Activated T-cell treated with anti-CD3 and anti-CD28 coated beads for 48 hours (primary cell): ENCODE results near the gene SCN5A.

Experiments
- DNase-seq: peaks from one replicate; pipeline ENCODE4 v3.0.0-alpha.2; 2020; ENCODE audit warnings: low read depth

SCN5A gene

GRCh38 chr3:38560996-38561717 lies 88.3 kb downstream of the SCN5A start:
- no peak for DNase-seq

GRCh38 chr3:38560284-38560683 lies 89.2 kb downstream of the SCN5A start:
- no peak for DNase-seq

GRCh38 chr3:38558864-38559263 lies 90.6 kb downstream of the SCN5A start:
- DNase-seq = no peak

GRCh38 chr3:38556640-38557358 lies 92.7 kb downstream of the SCN5A start:
- DNase-seq = no peak

GRCh38 chr3:38555926-38556325 lies 93.6 kb downstream of the SCN5A start:
- DNase-seq = no peak

GRCh38 chr3:38555149-38555840 lies 94.2 kb downstream of the SCN5A start:
- DNase-seq = no peak

- DNase-seq = no peak
Measured at GRCh38 chr3:38554127-38554827, 95.2 kb downstream of the SCN5A start.

GRCh38 chr3:38553071-38553470 lies 96.4 kb downstream of the SCN5A start:
- DNase-seq = no peak

GRCh38 chr3:38552364-38552763 lies 97.1 kb downstream of the SCN5A start:
- no peak for DNase-seq

GRCh38 chr3:38551026-38551832 lies 98.3 kb downstream of the SCN5A start:
- no peak for DNase-seq

GRCh38 chr3:38549957-38550840 lies 99.3 kb downstream of the SCN5A start:
- no peak for DNase-seq

- DNase-seq = no peak
Measured at GRCh38 chr3:38549486-38549885, 100.0 kb downstream of the SCN5A start.

- DNase-seq = no peak
Measured at GRCh38 chr3:38549082-38549481, 100.4 kb downstream of the SCN5A start.

GRCh38 chr3:38548154-38548931 lies 101.1 kb downstream of the SCN5A start:
- no peak for DNase-seq

- DNase-seq = no peak
Measured at GRCh38 chr3:38545983-38546382, 103.5 kb downstream of the SCN5A start.

GRCh38 chr3:38545550-38545949 lies 103.9 kb downstream of the SCN5A start:
- no peak for DNase-seq

- DNase-seq = no peak
Measured at GRCh38 chr3:38544926-38545325, 104.6 kb downstream of the SCN5A start.

- DNase-seq = no peak
Measured at GRCh38 chr3:38543586-38543985, 105.9 kb downstream of the SCN5A start.

GRCh38 chr3:38542401-38543298 lies 106.8 kb downstream of the SCN5A start:
- no peak for DNase-seq
